Activated gamma-delta T cell treated with Interleukin-2 at 50 U/mL for 16 hours (primary cell): ENCODE data around the gene DLAT.
"Not testable (repeated sequence)": the region's sequence is repeated elsewhere in the genome, so short reads cannot be mapped to it uniquely, and the experiment has no call there.

Source experiments
- DNase-seq: peaks from one replicate; pipeline ENCODE4 v3.0.0-alpha.2; 2020

The DLAT gene

DNA sequence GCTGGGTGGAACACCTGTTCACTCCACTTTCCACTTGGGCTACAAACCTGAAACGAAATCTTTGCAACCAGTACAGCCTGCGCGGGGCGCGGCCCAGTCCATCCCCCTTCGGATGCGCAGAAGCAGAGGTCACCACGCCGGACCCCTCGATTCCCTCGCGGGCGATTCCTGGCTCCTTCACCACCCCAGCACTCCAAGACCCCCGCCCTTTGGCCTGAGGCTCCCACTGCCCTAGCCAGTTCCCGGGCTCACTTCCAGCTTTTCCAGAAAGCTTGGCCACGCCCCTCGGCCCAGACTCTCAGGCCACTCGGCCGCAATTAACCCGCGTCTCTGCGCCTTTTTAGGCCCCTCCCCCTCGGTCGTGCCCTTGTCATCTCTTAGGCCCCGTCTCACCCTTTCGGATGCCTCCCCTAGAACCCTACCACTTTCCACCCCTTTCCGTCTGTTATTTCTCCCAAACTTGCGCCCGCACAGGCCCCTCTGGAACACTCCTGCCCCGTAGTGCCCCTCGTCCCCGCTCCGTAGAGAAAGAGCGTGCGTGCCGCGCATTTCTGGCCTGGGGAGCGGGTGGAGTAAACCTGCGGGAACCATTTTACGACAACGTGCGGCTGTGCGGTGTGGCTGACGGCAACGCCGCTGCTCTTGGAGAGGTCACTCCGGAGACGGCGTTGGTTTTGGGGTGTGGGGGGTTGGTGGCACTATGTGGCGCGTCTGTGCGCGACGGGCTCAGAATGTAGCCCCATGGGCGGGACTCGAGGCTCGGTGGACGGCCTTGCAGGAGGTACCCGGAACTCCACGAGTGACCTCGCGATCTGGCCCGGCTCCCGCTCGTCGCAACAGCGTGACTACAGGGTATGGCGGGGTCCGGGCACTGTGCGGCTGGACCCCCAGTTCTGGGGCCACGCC is at the start of gene DLAT:
Gene DLAT, plus strand, starts transcription at position 636 of the 906 bp plus-strand sequence. Its CDS starts 65 bp downstream, at position 701.
- peak; percentile 76 for DNase-seq

DNA sequence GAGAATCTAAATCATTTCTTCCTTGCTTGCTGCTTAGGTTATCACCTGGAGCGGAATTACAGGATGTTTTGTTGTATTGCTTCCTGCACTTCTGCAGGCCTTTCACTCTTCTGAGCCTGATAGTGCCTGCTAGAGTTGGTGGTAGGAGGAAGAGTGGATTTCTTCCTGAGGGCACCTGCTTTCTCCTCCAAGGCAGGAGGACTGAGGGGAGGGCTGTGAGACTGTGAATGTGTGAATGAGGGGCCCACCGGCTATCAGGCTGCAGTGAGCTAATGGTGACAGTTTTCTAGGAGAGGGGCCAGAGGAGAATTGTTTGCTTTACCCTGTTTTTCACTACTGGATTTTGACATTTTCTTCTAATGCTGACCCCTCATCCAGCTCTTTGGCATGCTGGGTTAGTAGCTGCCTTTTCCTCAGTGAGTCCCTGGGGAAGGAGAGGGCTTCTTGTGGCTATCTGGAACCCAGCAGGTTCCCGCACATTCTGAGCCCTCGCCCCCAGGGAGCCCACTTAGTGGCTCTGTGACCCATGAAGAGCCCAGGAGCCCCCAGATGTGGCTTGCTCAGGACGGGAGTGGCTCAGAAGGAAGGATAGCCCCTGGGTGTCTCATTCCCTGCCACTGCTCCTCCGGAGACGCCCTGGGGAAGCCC is 49.0 kb upstream of the DLAT start:
- DNase-seq = no peak

DNA sequence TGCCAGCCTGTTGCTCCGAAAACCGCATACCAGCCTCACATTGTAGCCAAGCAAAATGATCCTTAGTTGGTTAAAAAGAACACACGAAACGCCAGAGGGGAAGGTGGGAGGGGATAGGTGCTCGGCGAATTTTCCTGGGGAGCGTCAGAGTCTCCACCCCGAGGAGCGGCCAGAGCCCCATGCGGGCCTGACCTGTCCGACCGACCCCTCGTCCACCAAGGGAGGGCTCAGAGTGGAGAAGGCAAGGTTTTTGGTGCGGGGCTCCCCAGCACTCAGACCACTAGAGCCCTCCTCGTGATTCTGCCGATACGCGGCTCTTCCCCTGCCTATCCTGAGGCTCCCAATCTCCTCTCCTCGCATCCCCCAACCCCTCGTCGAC is 48.5 kb upstream of the DLAT start:
- DNase-seq = no peak

DNA sequence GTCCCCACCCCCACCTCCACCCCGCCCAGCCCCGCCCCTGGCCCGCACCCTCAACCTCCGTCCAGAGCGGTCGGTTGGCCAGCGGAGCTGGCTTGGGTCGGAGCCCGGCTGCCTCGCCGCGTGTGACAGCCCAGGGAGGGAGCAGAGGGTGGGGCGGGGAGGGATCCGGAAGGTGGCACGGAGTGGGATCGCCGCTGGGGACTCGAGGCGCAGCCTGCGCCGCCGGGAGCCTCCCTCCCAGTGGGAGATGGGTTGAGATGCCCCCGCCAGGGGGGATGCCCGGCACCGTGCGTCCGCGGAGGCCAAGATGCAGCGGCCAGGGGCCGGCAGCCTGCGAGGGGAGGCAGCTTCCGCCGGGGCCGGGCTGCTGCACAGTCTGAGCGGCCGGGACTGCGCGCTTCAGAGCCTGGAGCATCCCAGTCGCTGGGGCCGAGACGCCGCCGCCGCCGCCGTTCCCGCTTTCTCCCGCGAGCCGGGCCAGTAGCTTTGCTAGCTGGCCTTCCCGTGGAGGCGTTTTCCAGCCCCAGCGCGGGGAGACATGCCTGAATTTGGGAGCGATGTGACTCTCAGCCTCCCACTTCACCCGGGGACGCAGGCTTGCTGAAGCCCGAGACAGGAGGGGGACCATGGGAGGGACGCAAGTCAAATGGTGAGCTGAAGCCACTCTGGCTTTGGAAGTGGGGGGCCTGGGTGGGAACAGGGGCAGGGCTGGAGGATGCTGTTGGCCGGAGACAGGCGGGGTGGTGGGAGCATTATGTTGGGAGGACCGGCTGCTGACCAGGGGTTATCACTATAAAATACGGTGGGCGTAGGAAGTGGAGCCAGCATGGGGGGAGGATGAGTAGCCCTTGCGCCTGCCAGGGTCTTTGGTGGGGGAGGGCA is 47.8 kb upstream of the DLAT start:
- no peak for DNase-seq

DNA sequence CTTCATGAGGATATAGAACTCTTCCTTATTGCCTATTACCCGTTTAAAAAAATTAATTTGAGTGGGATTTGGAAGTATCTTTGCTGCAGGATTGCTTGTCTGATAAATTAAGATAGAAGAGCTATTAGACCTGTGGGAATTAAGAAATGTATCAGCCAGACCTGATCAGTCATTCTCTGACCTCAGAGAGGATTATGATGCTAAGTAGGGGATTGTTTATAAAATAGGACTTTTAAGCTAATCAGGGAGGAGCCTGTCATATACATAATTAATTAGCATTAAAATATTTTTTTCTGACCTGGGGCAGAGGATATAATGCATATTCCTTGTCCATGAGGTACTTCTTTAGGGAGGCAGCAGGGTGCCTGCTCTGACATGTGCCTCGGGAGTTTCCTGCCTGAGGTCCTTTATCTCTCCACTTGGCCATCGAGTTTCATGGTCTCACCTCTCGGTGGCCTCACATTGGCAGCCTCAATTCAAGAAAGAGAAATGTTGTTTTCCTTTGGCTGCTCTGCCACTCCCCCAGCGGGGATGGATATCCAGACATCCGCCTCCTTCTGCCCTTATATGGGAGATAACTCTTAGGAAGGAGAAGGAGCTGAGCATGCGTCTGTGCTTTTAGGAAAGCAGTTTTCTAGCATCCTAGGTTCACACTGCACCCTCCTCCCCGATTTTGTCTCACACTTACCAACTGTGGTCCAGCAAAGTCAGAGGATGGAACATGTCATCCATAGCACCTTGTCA is 47.0 kb upstream of the DLAT start:
- no peak for DNase-seq

DNA sequence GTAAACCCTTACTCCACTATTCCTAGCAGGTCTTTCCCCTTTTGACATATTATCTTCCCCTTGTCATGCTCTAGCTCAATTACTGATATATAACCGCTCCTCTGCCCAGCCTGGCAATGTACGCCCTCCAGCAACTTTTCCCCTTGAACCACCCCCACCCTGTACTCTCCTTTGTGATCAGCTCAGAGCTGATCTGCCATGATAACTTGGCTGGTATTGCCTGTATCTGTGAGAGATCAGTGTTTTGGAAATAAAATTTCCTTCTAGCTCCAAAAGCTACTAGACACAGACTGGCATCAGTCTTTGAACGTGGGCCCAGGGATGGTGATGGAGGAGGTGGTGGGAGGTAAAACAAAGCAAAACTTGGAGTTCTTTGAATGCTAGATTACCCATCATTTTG is 45.1 kb upstream of the DLAT start:
- DNase-seq = no peak

DNA sequence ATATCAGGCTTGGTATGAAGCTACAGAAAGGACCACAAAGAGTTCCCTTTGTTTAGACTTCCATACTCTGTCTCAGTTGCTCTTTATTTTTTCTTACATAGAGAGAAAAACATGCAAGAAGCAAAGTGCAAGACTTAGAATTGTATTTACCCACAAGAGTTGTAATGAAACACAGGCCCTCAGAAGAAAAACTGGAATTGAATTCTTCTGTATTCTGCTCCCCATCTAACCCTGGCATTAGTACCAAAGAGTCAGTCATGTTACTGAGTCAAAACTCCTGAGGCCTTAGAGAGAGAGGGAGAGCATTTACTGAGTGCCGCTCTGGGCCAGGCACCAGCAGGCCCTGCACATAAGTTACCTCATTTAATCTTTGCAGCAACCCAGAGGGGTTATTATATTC is 43.9 kb upstream of the DLAT start:
- no peak for DNase-seq

DNA sequence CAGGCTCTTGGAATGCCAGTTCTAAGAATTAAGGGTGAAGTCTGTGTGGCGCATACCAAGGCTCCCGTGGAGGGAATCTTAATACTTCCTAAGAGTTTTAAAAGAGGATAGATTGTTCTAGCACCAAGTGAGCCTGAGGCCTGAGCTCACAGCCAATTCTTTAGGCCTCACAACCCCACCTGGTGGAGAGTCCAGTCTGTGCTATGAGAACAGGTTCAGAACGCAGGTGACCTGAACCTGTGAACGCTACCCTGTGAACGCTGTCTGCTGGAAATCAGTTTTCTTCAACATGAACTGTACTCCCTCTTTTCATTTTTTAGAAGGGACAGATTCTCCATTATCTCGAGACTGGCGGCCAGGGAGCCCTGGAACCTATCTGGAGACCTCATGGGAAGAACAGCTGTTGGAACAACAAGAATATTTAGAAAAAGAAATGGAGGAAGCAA is 43.2 kb upstream of the DLAT start:
- DNase-seq = peak; percentile 33

DNA sequence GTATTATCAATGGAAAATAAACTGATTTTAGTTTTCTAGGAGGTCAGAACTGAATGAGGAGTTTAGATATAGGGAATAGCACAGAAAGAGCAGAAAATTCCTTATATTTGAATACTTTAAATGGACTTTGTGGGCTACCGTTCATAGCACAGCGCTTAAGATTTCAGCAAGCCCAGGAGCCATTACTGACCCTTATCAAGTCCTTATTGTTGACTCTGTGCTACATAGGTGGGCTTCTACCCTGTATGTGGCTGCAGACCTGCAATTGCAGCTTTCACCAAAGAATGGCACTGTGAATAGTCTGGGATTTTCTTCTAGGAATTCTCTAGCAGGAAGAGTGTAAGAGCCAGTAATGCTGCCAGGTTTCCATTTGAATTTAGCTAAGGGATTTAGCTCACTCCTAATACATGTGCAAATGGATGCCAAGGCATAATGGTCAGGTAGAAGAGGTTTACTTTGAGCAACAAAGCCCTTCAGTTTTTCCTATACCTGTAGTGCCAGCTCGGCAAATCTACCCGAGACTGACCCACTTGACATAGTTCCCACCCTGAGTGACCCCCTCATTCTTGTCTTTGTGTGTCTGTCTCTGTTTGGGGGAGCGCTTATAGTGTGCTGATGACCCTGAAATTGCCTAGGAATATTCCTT is 42.5 kb upstream of the DLAT start:
- no peak for DNase-seq

DNA sequence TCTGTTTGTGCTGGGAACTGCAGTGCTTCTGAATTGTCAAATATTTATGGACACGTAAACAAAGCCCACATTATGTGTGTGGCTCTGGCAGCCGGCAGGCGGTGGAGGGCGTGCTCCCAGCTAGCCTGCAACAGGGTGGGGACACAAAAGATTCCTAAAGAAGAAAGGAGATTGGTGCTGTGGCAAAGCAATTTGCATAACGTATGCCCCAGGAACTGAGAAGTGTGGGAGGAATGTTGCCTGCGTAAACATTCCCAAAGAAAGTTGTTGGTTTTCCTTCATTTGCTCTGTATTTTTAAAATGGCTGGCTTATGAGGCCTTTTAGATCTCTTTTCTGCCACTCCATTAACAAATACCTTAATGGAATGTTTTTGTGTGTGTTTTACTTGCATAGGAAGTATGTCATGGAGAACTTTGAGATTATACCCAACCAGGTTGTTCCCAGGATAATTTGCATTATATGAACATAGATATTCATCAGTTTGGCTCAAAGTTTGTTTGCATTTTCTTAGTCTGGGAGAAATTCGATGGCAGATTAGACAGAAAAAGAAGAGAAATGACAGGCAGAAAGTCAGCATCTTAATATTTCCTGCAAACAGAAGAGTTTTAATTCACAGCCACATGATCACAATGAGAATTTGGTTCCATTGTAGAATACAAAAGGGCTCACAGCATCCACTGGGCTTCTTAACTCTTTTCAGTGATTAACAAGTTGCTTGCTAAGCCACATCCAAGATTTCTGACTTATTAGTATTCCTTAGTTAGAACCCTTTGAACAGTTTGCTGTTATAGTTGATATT is 41.8 kb upstream of the DLAT start:
- DNase-seq = no peak

DNA sequence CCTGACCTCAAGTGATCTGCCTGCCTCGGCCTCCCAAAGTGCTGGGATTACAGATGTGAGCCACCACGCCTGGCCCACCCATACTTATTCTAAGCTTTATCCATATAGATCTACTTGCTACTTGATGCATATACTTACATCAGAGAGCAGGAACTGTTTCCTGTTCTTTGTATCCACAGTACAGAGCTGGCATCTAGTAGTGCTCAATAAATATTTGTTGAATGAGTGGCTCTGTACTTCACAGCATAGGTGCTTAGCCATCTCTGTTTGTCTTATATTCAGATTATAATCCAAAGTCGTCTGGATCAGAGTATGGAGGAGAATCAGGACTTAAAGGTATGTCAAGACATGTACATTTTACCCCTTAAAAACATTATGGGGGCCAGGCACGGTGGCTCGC is 38.6 kb upstream of the DLAT start:
- no peak for DNase-seq

DNA sequence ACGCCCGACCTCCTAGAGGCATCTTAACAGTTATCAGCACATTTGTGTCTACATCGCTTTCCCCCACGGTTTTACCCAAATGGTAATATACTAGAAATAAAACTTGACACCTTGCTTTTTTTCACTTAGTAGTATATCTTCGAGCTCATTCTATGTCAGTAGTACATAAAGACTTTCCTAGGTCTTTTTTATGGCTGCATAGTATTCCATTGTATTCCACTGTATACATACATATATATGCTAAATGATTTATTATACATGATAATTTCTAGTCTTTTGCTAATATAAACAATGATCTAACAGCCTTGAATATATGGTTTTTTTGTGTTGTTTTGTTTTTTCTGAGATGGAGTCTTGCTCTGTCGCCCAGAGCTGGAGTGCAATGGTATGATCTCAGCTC is 34.8 kb upstream of the DLAT start:
- DNase-seq = no peak

DNA sequence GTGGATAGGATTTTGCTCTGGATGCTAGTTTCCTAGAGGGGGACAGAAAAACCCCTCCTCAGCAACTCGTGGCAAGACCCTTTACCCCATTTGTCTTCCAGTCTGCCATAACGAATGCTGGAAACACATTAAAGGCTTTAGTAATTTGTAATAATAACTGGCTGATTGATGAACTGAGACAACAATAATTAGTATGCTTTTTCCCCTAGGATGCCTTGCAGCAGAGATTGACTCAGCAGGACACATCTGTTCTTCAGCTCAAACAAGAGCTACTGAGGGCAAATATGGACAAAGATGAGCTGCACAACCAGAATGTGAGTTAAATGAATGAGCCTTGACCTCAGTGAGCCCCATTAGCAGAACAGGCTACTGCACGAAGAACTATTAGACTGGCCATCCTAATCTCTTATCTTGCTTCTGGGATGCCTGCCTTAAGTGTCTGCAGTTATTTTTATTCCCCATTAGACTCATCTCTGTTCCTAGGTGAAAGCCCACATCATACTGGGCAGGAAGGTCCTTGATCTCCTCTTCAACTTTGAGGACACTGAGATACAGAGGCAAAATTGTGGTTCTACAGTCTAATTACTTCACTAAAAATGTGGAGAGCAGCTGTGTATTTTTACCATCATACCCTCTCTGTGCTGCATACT is 32.9 kb upstream of the DLAT start:
- no peak for DNase-seq

DNA sequence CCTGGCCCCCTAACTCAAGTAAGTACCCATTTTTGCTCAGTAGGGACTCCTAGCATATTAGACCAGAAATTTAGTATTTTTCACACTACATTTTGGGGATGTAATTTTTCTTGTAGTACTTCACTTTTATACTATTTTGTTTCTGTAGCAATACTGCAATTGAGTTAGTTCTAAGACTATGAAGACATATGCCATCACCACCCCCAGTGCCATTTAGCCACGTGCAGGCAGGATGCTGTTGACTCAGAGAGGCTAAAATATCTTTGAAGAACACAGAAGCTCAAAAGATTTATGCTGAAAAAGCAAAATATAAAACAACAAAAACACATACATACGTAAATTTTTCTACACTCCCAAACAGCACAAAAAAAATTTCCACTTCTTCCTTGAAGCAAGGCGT is 29.1 kb upstream of the DLAT start:
- no peak for DNase-seq

DNA sequence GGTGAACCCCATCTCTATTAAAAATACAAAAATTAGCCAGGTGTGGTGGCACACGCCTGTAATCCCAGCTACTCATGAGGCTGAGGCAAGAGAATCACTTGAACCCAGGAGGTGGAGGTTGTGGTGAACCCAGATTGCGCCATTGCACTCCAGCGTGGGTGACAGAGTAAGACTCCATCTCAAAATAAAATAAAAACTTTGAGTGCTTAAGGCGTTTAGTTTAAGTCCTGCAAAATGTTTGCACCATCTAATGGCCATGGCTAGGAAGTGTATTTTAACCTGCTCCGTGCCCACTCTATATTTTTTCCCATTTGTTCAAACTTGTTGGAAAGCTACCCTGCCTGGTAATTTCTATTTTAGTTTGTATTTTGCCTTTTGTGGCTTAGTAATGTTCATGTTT is 28.5 kb upstream of the DLAT start:
- DNase-seq = not testable (repeated sequence)

DNA sequence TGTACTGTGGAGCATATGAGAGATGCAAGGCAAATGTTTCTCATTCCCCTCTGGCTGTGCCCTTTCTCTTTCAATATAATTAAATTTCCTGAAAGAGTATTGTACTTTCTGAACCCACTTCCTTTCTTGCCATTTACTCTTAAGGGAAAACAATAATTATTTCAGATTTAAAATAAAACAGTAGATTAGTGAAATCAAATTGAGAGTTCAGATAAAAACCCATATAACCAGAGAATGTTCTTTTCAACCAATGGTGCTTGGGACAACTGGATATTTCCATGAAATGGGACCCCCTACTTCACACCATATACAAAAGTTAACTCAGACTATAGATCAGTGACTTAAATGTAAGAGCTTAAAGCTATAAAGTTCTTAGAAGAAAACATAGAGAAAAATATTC is 26.1 kb upstream of the DLAT start:
- no peak for DNase-seq

DNA sequence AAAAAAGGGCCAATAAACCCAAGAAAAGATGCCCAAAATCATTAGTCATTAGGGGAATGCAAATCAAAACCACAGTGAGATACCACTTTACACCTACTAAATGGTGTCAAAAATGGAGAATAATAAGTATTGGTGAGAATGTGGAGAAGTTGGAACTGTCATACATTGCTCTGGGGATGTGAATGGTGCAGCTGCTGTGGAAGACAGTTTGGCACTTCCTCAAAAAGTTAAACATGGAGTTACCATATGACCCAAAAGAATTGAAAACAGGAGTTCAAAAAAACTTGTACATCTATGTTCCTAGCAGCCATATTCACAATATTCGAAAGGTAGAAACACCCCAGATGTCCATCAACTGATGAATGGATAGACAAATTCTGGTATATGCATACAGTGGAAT is 24.5 kb upstream of the DLAT start:
- no peak for DNase-seq

DNA sequence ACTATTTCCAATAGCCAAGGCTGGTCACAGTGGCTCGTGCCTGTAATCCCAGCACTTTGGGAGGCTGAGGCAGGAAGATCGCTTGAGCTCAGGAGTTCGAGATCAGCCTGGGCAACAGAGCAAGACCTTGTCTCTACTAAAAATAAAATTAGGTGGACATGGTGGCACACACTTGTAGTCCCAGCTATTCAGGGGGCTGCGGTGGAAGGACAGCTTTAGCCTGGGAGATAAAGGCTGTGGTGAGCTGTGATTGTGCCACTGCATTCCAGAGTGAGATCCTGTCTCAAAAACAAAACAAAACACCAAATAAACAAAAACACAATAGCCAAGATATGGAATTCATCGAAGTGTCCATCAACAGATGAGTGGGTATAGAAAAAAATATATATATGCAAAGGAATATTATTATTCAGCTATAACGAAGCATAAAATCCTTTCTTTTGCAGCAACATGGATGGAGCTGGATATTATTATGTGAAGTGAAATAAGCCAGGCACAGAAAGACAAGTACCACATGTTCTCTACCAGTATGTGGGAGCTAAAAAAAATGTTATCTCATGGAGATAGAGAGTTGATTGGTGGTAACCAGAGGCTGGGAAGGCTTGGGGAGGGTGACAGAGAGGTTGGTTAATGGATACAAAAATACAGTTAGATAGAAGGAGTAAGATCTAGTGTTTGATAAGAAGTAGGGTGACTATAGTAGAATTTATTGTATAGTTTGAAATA is 22.6 kb upstream of the DLAT start:
- no peak for DNase-seq

DNA sequence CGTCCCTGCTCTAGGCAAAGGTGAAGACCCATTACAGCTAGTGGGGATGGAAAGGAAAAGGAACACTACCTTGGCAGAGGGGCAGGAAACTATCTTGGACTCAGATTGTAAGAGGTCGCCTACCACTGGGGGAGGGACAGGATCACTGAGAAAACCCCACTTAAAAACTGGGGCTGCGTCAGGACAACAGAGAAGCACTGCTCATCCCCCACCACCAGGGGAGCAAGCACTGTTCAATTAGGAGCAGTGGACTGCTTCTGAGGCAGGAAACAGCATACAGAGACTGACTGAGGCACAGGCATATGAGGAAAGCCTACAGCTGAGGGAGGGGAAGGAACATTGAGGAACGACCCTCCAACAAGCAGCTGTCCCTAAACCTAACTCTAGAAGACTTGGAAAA is 20.8 kb upstream of the DLAT start:
- no peak for DNase-seq
